HG03060 (cell line): Measurements from ENCODE around the gene BOLA2B.

ENCODE experiments used
- ATAC-seq: cut with Tn5 transposase; IDR thresholded peaks from one replicate; pipeline ENCODE4 v1.9.1; 2021; ENCODE audit warnings: low read depth, moderate number of reproducible peaks; ENCODE audit not compliant: unreplicated experiment

Gene BOLA2B

DNA sequence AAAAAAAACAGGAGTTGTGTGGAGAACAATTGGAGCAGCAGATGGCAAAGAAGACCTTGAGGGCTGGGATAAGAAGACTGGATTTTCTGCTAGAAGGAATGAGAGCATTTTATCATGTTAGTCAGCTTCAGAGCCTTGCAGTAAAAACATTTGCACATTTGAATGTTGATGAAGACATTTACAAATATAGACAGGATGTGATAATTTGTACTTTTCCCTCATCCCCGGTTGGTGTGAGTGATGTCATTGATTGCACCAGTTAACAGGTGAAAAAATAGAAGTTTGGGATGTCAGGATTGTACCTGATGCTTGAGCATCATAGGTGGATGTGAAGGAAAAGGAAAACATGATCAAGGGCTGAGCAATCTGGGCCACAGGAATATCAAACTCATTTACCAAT is 47.8 kb downstream of the BOLA2B start:
- ATAC-seq = no peak

DNA sequence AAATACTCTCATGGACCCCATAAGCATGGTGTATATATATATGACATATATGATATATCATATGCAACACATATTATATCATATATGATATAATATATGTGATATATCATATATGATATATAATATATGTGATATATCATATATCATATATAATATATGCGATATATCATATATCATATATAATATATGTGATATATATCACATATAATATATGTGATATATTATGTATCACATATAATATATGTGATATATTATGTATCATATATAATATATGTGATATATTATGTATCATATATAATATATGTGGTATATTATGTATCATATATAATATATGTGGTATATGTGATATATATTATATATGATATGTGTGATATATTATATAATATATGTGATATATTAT is 48.5 kb downstream of the BOLA2B start:
- no peak for ATAC-seq

DNA sequence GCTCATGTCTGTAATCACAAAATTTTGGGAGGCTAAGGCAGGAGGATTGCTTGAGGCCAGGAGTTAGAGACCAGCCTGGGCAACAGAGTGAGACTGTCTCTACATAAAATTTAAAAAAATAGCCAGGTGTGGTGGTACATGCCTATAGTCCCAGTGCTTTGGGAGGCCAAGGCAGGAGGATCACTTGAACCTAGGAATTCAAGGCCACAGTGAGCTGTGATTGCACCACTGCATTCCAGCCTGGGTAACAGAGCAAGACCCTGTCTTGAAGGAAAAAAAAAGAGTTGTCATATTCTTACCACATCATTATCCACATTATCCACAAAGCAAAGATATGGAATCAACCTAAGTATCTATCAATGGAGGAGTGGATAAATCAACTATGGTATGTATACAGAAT is 49.4 kb downstream of the BOLA2B start:
- no peak for ATAC-seq

DNA sequence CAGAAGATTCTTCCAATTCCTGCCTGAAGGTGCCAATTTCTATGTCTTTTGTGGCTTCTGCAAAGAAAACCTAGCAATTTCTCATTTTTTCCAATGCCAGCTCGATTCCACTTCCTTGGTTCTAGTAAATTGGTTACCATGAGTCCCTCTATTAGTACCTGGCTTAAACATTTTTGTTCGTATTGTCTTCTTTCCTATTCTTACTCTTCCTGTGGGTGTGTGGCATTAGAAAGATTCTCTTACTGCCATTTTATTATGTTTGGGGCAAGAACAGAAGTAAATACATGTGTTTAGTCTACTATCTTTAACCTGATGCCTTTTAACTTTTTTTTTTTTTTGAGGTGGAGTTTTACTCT is 50.1 kb downstream of the BOLA2B start:
- ATAC-seq = no peak
